Endothelial cell of umbilical vein (primary cell): ENCODE data around the gene PCDH9.

ENCODE experiments used
- CTCF ChIP-seq, 2 donors: IDR thresholded peaks; 1 replicate in 1 of 2; 2 replicates in 1 of 2; pipeline ENCODE4 v1.5.1; 2011; ENCODE audit warnings: low read length in 2 of 2, mild to moderate bottlenecking in 2 of 2, moderate library complexity in 2 of 2, control low read depth in 1 of 2, inconsistent platforms in 1 of 2, low read depth in 1 of 2; ENCODE audit not compliant: insufficient read depth in 1 of 2; ENCODE audit errors: extremely low read depth in 1 of 2
- GATA2 ChIP-seq: IDR thresholded peaks from 2 replicates; pipeline ENCODE4 v1.7.0; 2011; ENCODE audit warnings: low read depth, mild to moderate bottlenecking, moderate library complexity, mixed read lengths, low read length; ENCODE audit not compliant: insufficient read length, insufficient read depth
- JUN ChIP-seq: IDR thresholded peaks from 2 replicates; pipeline ENCODE4 v1.6.1; 2011; ENCODE audit warnings: borderline replicate concordance, low read depth; ENCODE audit not compliant: insufficient read length, insufficient read depth
- POLR2A ChIP-seq: IDR thresholded peaks from 2 replicates; pipeline ENCODE4 v1.6.1; 2012; ENCODE audit warnings: low read depth, mild to moderate bottlenecking, control low read depth, low read length

- TF ChIP-seq JUN (no peak), CTCF (IDR thresholded peaks at IDR 0.05; ENCODE audit: extremely low read depth in 1 of 2, insufficient read depth in 1 of 2, low read depth in 1 of 2, low read length in 2 of 2) (no peak), POLR2A (no peak), GATA2 (no peak)
Observed at GRCh38 chr13:67017276-67017675, 212.9 kb downstream of the PCDH9 start.
